SHP77 (cell line): ENCODE measurements around the gene DSCAM.
"Not testable (repeated sequence)": the region's sequence is repeated elsewhere in the genome, so short reads cannot be mapped to it uniquely, and the experiment has no call there.

Experiments
- DNase-seq, 2 experiments: peaks; one replicate each; lab custom pipeline; 2025; lab: John Stamatoyannopoulos, UW

DSCAM gene

GRCh38 chr21:40047211-40047610 lies 799.7 kb downstream of the DSCAM start:
- no peak for DNase-seq

GRCh38 chr21:40043866-40044265 lies 803.1 kb downstream of the DSCAM start:
- no peak for DNase-seq

- DNase-seq, result peak in 1 of 2 experiments; percentile 0
Measured at GRCh38 chr21:40043423-40043822, 803.5 kb downstream of the DSCAM start.

- no peak for DNase-seq
Measured at GRCh38 chr21:40041446-40041845, 805.5 kb downstream of the DSCAM start.

GRCh38 chr21:40033156-40033782 lies 813.7 kb downstream of the DSCAM start:
- not testable (repeated sequence) for DNase-seq

GRCh38 chr21:40029888-40030287 lies 817.1 kb downstream of the DSCAM start:
- no peak for DNase-seq

GRCh38 chr21:40028393-40028792 lies 818.6 kb downstream of the DSCAM start:
- not testable (repeated sequence) for DNase-seq

- no peak for DNase-seq
Measured at GRCh38 chr21:40021558-40022351, 825.2 kb downstream of the DSCAM start.

- DNase-seq, result no peak
Measured at GRCh38 chr21:40020651-40021050, 826.3 kb downstream of the DSCAM start.

GRCh38 chr21:40018871-40019475 lies 828.0 kb downstream of the DSCAM start:
- no peak for DNase-seq

GRCh38 chr21:40016667-40017066 lies 830.3 kb downstream of the DSCAM start:
- DNase-seq, result no peak

- no peak for DNase-seq
Measured at GRCh38 chr21:40016234-40016633, 830.7 kb downstream of the DSCAM start.

- DNase-seq, result no peak
Measured at GRCh38 chr21:40015818-40016217, 831.1 kb downstream of the DSCAM start.

GRCh38 chr21:40014394-40014793 lies 832.6 kb downstream of the DSCAM start:
- no peak for DNase-seq

- DNase-seq, result no peak
Measured at GRCh38 chr21:40013001-40013735, 833.8 kb downstream of the DSCAM start.

- no peak for DNase-seq
Measured at GRCh38 chr21:40011371-40011770, 835.6 kb downstream of the DSCAM start.

GRCh38 chr21:40002978-40003377 lies 844.0 kb downstream of the DSCAM start:
- DNase-seq, result no peak

GRCh38 chr21:39984286-39984991 lies 862.5 kb downstream of the DSCAM start:
- DNase-seq, result no peak

- no peak for DNase-seq
Measured at GRCh38 chr21:39980241-39980820, 866.6 kb downstream of the DSCAM start.

GRCh38 chr21:39979321-39979720 lies 867.6 kb downstream of the DSCAM start:
- no peak for DNase-seq

GRCh38 chr21:39976800-39977199 lies 870.2 kb downstream of the DSCAM start:
- no peak for DNase-seq
